H54 (cell line): ENCODE data around the gene SLC12A7.
"Not testable (repeated sequence)": the region's sequence is repeated elsewhere in the genome, so short reads cannot be mapped to it uniquely, and the experiment has no call there.

Source experiments
- DNase-seq: peaks from one replicate; pipeline ENCODE4 v3.0.0; 2011; ENCODE audit warnings: low spot score, mixed read lengths; ENCODE audit not compliant: insufficient read length
- FAIRE-seq: peaks from 3 replicates; lab custom pipeline; 2011; peaks lifted over from hg19 to GRCh38; lab: Jason Lieb, UNC
- POLR2A ChIP-seq: IDR thresholded peaks from 2 replicates; pipeline ENCODE4 v1.6.1; 2011; ENCODE audit warnings: low read depth, mild to moderate bottlenecking, low read length

SLC12A7 gene

GRCh38 chr5:1061916-1062315 is 49.9 kb downstream of the SLC12A7 start:
- DNase-seq: no peak
- no peak for TF ChIP-seq POLR2A
- FAIRE-seq: no peak

- not testable (repeated sequence) for FAIRE-seq, DNase-seq
Measured at GRCh38 chr5:1061292-1061691, 50.6 kb downstream of the SLC12A7 start.

DNA sequence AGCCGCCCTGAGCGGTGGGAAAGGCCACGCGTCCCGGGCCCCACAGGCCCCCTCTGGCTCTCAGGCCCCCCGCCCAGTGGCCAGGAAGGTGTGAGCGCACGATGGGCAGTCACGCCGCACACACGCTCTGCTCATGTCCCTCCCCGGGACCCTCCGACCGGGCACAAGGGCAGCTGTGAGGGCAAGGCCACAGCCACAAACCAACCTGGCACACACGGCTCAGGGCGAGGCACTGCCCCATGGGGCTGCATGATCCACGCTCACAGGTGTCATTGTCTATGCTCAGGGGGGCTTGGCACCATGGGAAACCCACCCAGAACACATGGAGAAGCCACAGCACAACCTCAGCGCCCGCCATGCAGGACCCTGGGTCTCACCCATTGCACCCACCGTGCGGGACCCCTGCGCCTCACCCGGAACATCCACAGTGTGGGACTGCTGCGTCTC is 51.3 kb downstream of the SLC12A7 start:
- FAIRE-seq (no peak), DNase-seq (no peak)
- TF ChIP-seq POLR2A: no peak

GRCh38 chr5:1059884-1060263 is 52.0 kb downstream of the SLC12A7 start:
- TF ChIP-seq POLR2A: no peak
- DNase-seq: no peak
- no peak for FAIRE-seq

- FAIRE-seq (no peak), DNase-seq (no peak)
- no peak for TF ChIP-seq POLR2A
Measured at GRCh38 chr5:1058988-1059883, 52.6 kb downstream of the SLC12A7 start.

- FAIRE-seq (no peak), DNase-seq (no peak)
- no peak for TF ChIP-seq POLR2A
Measured at GRCh38 chr5:1058083-1058945, 53.5 kb downstream of the SLC12A7 start.

DNA sequence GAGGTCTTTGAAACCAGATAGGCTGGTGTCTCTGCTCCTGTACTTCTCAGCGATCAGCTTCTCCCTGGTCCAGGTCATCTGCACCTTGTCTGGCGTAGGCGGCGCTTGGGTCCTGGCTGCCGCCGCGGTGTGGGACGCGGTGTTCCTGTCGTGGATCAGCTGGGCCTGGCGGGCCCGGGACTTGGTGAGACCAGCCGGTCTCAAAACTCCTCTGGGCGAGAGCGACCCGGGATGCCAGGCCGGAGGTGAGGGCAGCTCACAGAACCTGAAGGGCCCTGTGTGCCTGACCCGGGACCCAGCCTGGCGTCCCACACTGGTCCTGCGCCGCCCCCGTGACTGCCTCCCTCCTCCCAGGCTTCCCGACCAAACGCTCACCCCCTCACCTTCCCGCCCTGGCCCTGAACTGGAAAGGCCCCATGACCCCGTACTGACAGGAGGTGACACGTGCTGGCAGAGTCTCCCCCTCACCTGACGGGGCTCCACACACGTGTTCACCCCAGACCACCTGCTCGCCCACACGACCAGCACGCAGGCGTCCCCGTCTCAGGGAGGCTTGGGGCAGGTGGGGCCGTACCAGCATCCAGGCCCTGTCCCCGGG is 54.3 kb downstream of the SLC12A7 start:
- DNase-seq (no peak), FAIRE-seq (no peak)
- no peak for TF ChIP-seq POLR2A

GRCh38 chr5:1056611-1057484 is 55.0 kb downstream of the SLC12A7 start:
- FAIRE-seq (no peak), DNase-seq (no peak)
- TF ChIP-seq POLR2A: no peak

DNA sequence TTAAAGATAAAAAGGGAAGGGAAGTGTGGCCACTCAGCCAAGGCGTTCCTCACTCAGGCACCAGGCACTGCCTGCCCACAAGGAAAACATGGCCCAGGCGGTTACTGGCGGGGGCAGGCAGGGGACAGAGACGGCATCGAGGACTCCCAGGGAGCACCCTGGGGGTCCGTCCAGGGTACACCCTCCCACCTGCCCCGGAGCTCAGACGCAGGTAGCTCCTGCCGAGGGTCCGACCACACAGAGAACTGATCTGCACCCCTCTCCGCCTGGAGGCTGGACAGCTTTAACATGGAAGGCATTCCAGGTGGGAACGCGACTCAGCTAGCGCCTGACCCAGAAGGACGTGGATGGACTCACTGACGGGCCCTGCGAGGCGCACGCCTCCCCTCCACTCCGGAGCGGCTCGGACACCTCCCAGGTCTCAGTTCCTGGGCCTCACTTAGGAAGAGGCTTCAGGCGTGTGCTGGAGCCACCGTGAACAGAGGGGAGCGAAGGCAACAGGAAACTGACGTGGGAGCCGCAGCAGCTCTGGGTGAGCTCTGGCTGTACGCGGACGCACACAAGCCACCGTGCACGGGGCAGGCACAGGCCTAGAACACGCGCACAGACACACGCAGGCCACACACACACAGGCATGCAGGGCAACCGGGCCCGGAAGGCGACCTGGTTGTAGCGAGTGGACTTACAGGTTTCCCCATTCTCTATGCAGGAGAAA is 55.8 kb downstream of the SLC12A7 start:
- no peak for FAIRE-seq
- no peak for TF ChIP-seq POLR2A
- no peak for DNase-seq

DNA sequence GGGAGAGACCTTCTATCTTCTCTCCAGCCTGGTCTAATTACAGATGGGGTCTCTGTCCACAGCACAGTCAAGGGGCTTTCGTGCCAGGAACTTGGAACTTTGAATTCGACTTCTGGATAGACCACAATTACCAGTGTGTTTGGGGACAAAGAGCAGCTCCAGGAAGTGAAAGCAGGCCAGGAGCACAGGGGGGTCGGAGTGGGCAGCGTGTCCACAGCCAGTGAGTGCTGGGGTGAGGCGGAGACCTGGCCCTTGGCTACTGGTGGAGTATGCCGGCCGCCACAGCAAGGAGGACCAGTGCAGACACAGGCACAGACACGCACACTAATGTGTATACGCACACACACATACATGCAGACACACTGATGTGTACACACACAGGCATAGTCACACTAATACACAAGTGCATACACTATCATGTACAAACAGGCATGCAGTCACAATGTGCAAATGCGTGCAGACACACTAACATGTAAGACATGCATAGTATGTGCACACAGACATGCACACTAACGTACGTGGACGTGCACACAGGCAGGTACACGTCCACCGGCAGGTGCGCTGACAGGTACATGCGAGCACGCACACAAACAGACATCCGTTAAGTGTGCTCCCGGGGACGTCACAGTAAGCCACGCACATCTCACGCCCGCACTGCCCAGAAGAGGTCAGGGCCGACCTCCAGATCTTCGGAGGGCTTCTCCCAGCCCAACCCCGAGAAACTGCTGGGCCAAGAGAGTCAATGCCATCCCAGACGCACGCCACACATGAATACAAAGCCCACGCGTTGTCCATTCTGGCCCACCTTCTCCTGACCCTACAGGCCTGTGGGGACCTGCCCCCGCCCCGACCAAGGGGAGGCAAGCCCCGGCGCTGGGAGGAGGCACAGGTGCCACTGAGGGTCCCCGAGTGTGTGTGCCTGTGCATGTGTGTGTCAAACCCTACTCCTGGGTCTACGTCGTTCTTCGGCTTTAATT is 56.8 kb downstream of the SLC12A7 start:
- FAIRE-seq: no peak
- TF ChIP-seq POLR2A: no peak
- no peak for DNase-seq

DNA sequence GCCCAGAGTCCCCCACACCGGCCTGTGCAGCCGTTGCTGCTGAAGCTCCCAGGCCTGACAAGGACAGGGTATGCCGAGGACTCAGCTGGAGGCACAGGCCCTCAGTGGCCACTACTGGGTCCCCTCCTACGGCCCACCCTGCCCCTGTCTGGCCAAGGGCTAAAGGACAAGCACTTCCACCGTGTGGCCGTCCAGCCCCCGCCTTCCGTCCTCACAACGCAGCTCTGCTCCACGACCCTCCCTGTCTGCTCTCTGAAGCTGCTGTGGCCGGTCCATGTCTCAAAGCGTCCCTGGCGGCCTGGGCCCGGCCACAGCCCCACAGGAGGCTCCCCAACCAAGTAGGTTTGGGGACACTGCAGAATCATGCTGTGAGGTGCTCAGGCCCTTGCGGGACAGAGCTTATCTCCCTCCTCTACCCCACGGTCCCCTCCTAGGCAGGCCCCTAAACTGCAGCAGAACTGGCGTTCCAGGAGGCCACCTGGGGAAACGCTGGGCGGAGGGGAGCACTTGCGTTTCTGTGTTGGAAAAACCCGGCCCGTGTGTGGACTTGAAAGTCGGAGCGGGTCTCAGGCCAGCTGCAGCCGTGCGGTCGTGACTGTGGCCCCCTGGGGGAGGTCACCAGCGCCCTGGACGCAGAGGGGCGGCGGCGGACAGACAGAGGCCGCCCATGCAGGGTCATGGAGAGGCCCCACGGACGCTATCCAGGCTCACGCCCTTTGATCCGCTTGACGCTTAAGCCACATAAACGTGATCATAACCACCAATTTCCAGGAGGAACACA is 57.7 kb downstream of the SLC12A7 start:
- DNase-seq (no peak), FAIRE-seq (no peak)
- no peak for TF ChIP-seq POLR2A
